GM15510 (cell line): ENCODE measurements around the gene TTLL6.

Source experiments
- POLR2A ChIP-seq: IDR thresholded peaks from 3 replicates; pipeline ENCODE4 v1.6.1; 2011; ENCODE audit warnings: borderline replicate concordance; ENCODE audit not compliant: insufficient read length; ENCODE audit errors: extremely low read depth

TTLL6 gene

GRCh38 chr17:48791128-48792032 is 25.6 kb downstream of the TTLL6 start:
- TF ChIP-seq POLR2A = no peak

- no peak for TF ChIP-seq POLR2A
Measured at GRCh38 chr17:48790607-48791127, 26.4 kb downstream of the TTLL6 start.

- TF ChIP-seq POLR2A = no peak
Measured at GRCh38 chr17:48787828-48788227, 29.2 kb downstream of the TTLL6 start.

- no peak for TF ChIP-seq POLR2A
Measured at GRCh38 chr17:48779421-48779820, 37.6 kb downstream of the TTLL6 start.

- no peak for TF ChIP-seq POLR2A
Measured at GRCh38 chr17:48776602-48777001, 40.4 kb downstream of the TTLL6 start.

GRCh38 chr17:48773245-48773644 is 43.8 kb downstream of the TTLL6 start:
- no peak for TF ChIP-seq POLR2A

- no peak for TF ChIP-seq POLR2A
Measured at GRCh38 chr17:48770954-48771353, 46.1 kb downstream of the TTLL6 start.

GRCh38 chr17:48769009-48769675 is 47.9 kb downstream of the TTLL6 start:
- no peak for TF ChIP-seq POLR2A

GRCh38 chr17:48767263-48767774 is 49.7 kb downstream of the TTLL6 start:
- no peak for TF ChIP-seq POLR2A

- TF ChIP-seq POLR2A = no peak
Measured at GRCh38 chr17:48761114-48761513, 55.9 kb downstream of the TTLL6 start.

- TF ChIP-seq POLR2A = no peak
Measured at GRCh38 chr17:48760411-48760810, 56.6 kb downstream of the TTLL6 start.

- no peak for TF ChIP-seq POLR2A
Measured at GRCh38 chr17:48759288-48759687, 57.7 kb downstream of the TTLL6 start.

GRCh38 chr17:48757524-48757961 is 59.5 kb downstream of the TTLL6 start:
- TF ChIP-seq POLR2A = no peak

- TF ChIP-seq POLR2A = no peak
Measured at GRCh38 chr17:48756830-48757251, 60.2 kb downstream of the TTLL6 start.

- no peak for TF ChIP-seq POLR2A
Measured at GRCh38 chr17:48755356-48755755, 61.7 kb downstream of the TTLL6 start.
